Transverse colon (tissue), 3 donors: ENCODE results near the gene ZBTB40.

Source experiments
- POLR2A ChIP-seq: fragments of 450-650 bp; IDR thresholded peaks from one replicate; pipeline ENCODE4 v1.6.1; 2016; ENCODE audit warnings: antibody characterized with exemption, mild to moderate bottlenecking, moderate library complexity
- POLR2AphosphoS5 ChIP-seq, 3 donors: sonication (generic); formaldehyde crosslinking; IDR thresholded peaks; one replicate each; pipeline ENCODE4 v1.6.1; 2016; ENCODE audit warnings: antibody characterized with exemption in 3 of 3

DNA sequence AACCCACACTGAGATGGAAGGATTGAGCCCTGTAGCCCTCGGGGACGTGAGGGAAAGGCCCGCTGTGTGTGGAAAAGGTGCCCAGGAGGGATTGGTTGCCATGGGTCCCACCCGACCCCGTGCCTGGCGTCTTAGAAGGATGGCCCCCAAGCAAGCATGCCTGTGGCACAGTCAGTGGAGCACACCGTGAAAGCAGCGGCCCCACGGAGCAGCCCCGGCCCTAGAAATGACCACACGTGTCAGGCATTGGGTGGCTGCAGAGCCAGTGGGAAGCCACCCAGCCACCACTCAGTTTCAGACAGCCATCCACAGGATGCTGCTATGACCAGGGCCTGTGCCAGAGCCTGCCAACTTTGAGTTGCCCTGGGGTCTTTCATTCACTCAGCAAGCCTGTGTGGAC lies 98.4 kb downstream of the ZBTB40 start:
- TF ChIP-seq POLR2A (no peak), POLR2AphosphoS5 (IDR thresholded peaks at IDR 0.05) (no peak)
